PC-9 (cell line): ENCODE measurements around the gene THSD1. TPM values are rescaled to one million over a fixed set of nuclear protein-coding genes. Genes with fewer than 3 reads are reported as not detected.
"Not testable (repeated sequence)": the region's sequence is repeated elsewhere in the genome, so short reads cannot be mapped to it uniquely, and the experiment has no call there.

ENCODE experiments used
- BruUV-seq: library from RNA; stranded (reverse); fragments of 400-500 nt; replicated peaks from 2 replicates; lab custom pipeline; 2021; lab: Mats Ljungman, UMichigan
- CTCF ChIA-PET: fragments of 300-600 bp; sonication (Branson Sonifier 250); formaldehyde crosslinking; loops from one replicate; lab custom pipeline; 2022; ENCODE audit warnings: antibody characterized with exemption; lab: Charles Lee
- POLR2A ChIA-PET: fragments of 300-600 bp; sonication (Branson Sonifier 250); formaldehyde crosslinking; loops from one replicate; lab custom pipeline; 2022; ENCODE audit warnings: antibody characterized with exemption; ENCODE audit not compliant: unreplicated experiment; lab: Charles Lee
- DNase-seq, 2 experiments: peaks; one replicate each; pipeline versions ENCODE4 v3.0.0 to v3.0.0-alpha.2; 2015 to 2022; ENCODE audit warnings: mixed read lengths in 1 of 2
- H2AFZ ChIP-seq: fragments of 200-600 bp; sonication (generic); 2 replicates; pipeline ENCODE4 v1.8.1; 2017; ENCODE audit warnings: antibody characterized with exemption
- H3F3A ChIP-seq: fragments of 200-600 bp; sonication (generic); 2 replicates; pipeline ENCODE4 v1.8.1; 2017; ENCODE audit warnings: antibody characterized with exemption, mild to moderate bottlenecking, low read depth; ENCODE audit not compliant: insufficient read depth
- H3K27ac ChIP-seq: fragments of 200-600 bp; sonication (generic); 2 replicates; pipeline ENCODE4 v1.6.1; 2016; ENCODE audit warnings: mixed run types
- H3K27me3 ChIP-seq: fragments of 200-600 bp; sonication (generic); 2 replicates; pipeline ENCODE4 v1.6.1; 2016; ENCODE audit warnings: low read depth, mixed run types; ENCODE audit not compliant: insufficient read depth
- H3K36me3 ChIP-seq: fragments of 200-600 bp; sonication (generic); 2 replicates; pipeline ENCODE4 v1.6.1; 2016; ENCODE audit warnings: low read depth, mixed run types
- H3K4me1 ChIP-seq: fragments of 200-600 bp; sonication (generic); replicated peaks from 2 replicates; pipeline ENCODE4 v1.6.1; 2016; ENCODE audit warnings: mixed run types; ENCODE audit not compliant: insufficient read depth
- H3K4me2 ChIP-seq: fragments of 200-600 bp; sonication (generic); 2 replicates; pipeline ENCODE4 v1.6.1; 2017; ENCODE audit warnings: mixed run types
- H3K4me3 ChIP-seq: fragments of 200-600 bp; sonication (generic); 2 replicates; pipeline ENCODE4 v1.6.1; 2016; ENCODE audit warnings: mixed run types
- H3K79me2 ChIP-seq: fragments of 200-600 bp; sonication (generic); 2 replicates; pipeline ENCODE4 v1.6.1; 2017; ENCODE audit warnings: low read depth, mixed run types
- H3K9me2 ChIP-seq: fragments of 200-600 bp; sonication (generic); 2 replicates; pipeline ENCODE4 v1.8.1; 2017; ENCODE audit warnings: mild to moderate bottlenecking; ENCODE audit not compliant: insufficient read depth
- H3K9me3 ChIP-seq: fragments of 200-600 bp; sonication (generic); 2 replicates; pipeline ENCODE4 v1.8.1; 2016; ENCODE audit warnings: low read depth; ENCODE audit not compliant: insufficient read depth
- H4K20me1 ChIP-seq: fragments of 200-600 bp; sonication (generic); 2 replicates; pipeline ENCODE4 v1.8.1; 2017; ENCODE audit not compliant: insufficient read depth
- EZH2 ChIP-seq: fragments of 200-600 bp; sonication (generic); IDR thresholded peaks from 2 replicates; pipeline ENCODE4 v1.8.0; 2017; ENCODE audit warnings: antibody characterized with exemption, low read depth
- intact Hi-C: fragments of 100-400 bp; cut with micrococcal nuclease; formaldehyde crosslinking; loops from one replicate; pipeline ENCODE4 v1.10.0; 2022; ENCODE audit not compliant: unreplicated experiment
- total RNA-seq: library from RNA; stranded (reverse); gene quantifications from 2 replicates; pipeline ENCODE4 v1.2.3, GENCODE V29; 2021
- TF ChIP-seq, protein P1 (sequence below): fragments of 200-600 bp; sonication (generic); conservative IDR thresholded peaks from 2 replicates; pipeline ENCODE4 v1.6.1; 2017; ENCODE audit warnings: mixed run types, antibody characterized with exemption, mild to moderate bottlenecking, moderate library complexity

Gene THSD1
- total RNA-seq, 1 experiment from 2014 or later: 0.33 TPM

DNA sequence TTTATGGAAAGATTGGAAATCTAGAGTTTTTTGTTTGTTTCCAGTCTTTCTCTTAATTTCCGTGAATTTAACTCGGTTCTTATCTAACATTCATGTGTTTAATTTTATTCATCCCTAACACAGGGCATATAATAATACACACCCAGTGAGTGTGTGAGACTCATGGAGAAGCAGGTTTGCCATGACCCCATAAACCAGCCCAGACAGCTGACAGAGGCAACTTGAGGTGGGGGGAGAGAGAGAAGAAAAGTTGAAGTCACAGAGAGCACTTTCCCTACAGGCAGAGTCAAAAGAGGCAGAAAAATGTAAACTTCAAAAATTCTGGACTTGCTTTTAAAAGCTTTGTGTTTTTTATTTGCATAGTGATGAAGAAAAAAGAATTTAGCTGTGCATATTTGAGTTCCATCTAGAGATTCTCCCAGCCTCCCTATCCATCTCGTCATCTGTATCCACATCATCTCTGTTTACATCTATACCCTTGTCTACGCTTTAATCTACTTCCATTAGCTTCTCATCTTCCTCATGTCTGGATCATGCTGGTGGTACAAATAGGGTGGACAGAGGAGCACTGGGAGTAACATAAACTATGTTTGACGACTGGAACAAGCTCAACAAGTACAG is 60.2 kb downstream of the THSD1 start:
- Histone ChIP-seq H3K4me3 (no peak overlapping the region), H4K20me1 (no peaks in the 10 kb centered on the region), H3K4me1 (peaks cover 17% of the 10 kb centered on the region), H3F3A (peaks cover 13% of the 10 kb centered on the region; the same call in 1 of the 2 replicates), H3K79me2 (no peaks in the 10 kb centered on the region), H3K4me2 (no peak overlapping the region), H2AFZ (no peak overlapping the region), H3K27me3 (no peaks in the 10 kb centered on the region), H3K9me2 (no peaks in the 10 kb centered on the region), H3K27ac (no peak overlapping the region), H3K9me3 (peaks cover 6% of the 10 kb centered on the region; the same call in 1 of the 2 replicates), H3K36me3 (no peaks in the 10 kb centered on the region)
- ChIA-PET POLR2A (no interaction called here), CTCF (interaction anchor here (0.6 kb wide), 1 partner anchor 15 kb away, joined by 4 read pairs; no protein-coding TSS in a partner anchor)
- intact Hi-C loops: no loop called here
- no peak for TF ChIP-seq EZH2
- TF ChIP-seq, protein P1, sequence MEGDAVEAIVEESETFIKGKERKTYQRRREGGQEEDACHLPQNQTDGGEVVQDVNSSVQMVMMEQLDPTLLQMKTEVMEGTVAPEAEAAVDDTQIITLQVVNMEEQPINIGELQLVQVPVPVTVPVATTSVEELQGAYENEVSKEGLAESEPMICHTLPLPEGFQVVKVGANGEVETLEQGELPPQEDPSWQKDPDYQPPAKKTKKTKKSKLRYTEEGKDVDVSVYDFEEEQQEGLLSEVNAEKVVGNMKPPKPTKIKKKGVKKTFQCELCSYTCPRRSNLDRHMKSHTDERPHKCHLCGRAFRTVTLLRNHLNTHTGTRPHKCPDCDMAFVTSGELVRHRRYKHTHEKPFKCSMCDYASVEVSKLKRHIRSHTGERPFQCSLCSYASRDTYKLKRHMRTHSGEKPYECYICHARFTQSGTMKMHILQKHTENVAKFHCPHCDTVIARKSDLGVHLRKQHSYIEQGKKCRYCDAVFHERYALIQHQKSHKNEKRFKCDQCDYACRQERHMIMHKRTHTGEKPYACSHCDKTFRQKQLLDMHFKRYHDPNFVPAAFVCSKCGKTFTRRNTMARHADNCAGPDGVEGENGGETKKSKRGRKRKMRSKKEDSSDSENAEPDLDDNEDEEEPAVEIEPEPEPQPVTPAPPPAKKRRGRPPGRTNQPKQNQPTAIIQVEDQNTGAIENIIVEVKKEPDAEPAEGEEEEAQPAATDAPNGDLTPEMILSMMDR: no peak
- BruUV-seq: no TSS peak
- DNase-seq: no peak

DNA sequence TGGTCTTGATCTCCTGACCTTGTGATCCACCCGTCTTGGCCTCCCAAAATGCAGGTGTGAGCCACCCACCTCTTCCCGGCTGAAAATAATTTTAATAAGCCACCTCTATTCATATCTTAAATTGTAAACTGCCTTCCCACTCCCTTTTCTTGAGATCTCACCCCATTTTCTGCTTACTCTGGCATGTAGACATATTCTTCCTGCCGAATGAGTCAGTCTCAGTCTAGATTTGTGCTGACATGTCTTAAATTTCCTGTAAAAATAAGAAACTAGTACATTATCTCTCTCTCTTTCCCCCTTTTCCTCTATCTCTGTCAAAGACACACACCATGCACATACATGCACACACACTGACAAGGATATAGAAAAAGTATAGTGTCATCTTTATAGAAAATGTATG is 60.9 kb downstream of the THSD1 start:
- peaks cover 17% of the 10 kb centered on the region for H3K4me1 ChIP-seq
- H3K27me3 ChIP-seq: no peaks in the 10 kb centered on the region
- no TSS peak for BruUV-seq
- peaks cover 13% of the 10 kb centered on the region; the same call in 1 of the 2 replicates for H3F3A ChIP-seq
- no peak overlapping the region for H3K4me3 ChIP-seq
- H3K27ac ChIP-seq: no peak overlapping the region
- ChIA-PET POLR2A (no interaction called here), CTCF (no interaction called here)
- TF ChIP-seq, protein P1: no peak
- no peak for TF ChIP-seq EZH2
- no peaks in the 10 kb centered on the region for H3K9me2 ChIP-seq
- H3K4me2 ChIP-seq: no peak overlapping the region
- H3K9me3 ChIP-seq: peaks cover 6% of the 10 kb centered on the region; the same call in 1 of the 2 replicates
- intact Hi-C loops: no loop called here
- no peak for DNase-seq
- no peaks in the 10 kb centered on the region for H3K79me2 ChIP-seq
- H3K36me3 ChIP-seq: no peaks in the 10 kb centered on the region
- H2AFZ ChIP-seq: no peak overlapping the region
- no peaks in the 10 kb centered on the region for H4K20me1 ChIP-seq

DNA sequence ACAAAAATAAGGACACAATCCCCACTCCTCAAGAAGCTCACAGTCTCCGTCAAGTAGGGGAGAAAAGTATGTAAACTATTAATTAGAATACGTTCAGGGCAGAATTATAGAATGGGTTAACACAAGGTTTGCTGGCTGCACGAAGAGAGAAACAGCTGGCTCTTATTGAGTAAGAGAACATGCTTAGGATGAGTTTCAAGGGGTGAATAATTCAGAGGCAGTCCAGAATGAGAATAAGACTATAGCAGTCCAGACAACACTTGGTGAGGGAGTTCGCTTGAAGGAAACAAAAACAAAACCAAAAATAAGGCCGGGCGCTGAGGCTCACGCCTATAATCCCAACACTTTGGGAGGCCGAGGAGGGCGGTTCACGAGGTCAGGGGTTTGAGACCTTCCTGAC is 61.9 kb downstream of the THSD1 start:
- H2AFZ ChIP-seq: peak overlapping the region; percentile 69; the same call in 1 of the 2 replicates

DNA sequence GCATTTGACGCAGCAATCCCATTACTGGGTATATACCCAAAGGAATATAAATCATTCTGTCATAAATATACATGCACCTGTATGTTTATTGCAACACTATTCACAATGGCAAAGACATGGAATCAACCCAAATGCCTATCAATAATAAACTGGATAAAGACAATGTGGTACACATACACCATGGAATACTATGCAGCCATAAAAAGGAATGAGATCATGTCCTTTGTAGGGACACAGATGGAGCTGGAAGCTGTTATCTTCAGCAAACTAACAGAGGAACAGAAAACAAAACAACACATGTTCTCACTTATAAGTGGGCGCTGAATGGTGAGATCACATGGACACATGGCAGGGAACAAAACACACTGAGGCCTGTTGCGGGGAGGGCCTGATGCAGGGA is 63.8 kb downstream of the THSD1 start:
- H3K4me2 ChIP-seq, H3K36me3 ChIP-seq, H3K4me3 ChIP-seq, intact Hi-C loops, H2AFZ ChIP-seq, H3F3A ChIP-seq, H3K27me3 ChIP-seq, H3K4me1 ChIP-seq, H3K9me3 ChIP-seq, H3K9me2 ChIP-seq, H3K79me2 ChIP-seq, H4K20me1 ChIP-seq, DNase-seq, H3K27ac ChIP-seq, POLR2A ChIA-PET, CTCF ChIA-PET, BruUV-seq: not testable (repeated sequence)

More for the DNA sequence above, 61.9 kb downstream of the THSD1 start:
- DNase-seq: no peak
- no peaks in the 10 kb centered on the region for H4K20me1 ChIP-seq
- H3K4me1 ChIP-seq: peaks cover 8% of the 10 kb centered on the region
- ChIA-PET CTCF (interaction anchor here (0.9 kb wide), 1 partner anchor 103 kb away, joined by 3 read pairs; no protein-coding TSS in a partner anchor), POLR2A (no interaction called here)
- no peak for TF ChIP-seq EZH2
- TF ChIP-seq, protein P1: no peak
- H3K36me3 ChIP-seq: no peaks in the 10 kb centered on the region
- no peak overlapping the region for H3K4me3 ChIP-seq
- H3F3A ChIP-seq: peaks cover 13% of the 10 kb centered on the region; the same call in 1 of the 2 replicates
- no peak overlapping the region; the same call in 1 of the 2 replicates for H3K4me2 ChIP-seq
- H3K9me2 ChIP-seq: no peaks in the 10 kb centered on the region
- intact Hi-C loops: no loop called here
- no peaks in the 10 kb centered on the region for H3K79me2 ChIP-seq
- no peaks in the 10 kb centered on the region for H3K9me3 ChIP-seq
- no peak overlapping the region for H3K27ac ChIP-seq
- no TSS peak for BruUV-seq
- no peaks in the 10 kb centered on the region for H3K27me3 ChIP-seq

DNA sequence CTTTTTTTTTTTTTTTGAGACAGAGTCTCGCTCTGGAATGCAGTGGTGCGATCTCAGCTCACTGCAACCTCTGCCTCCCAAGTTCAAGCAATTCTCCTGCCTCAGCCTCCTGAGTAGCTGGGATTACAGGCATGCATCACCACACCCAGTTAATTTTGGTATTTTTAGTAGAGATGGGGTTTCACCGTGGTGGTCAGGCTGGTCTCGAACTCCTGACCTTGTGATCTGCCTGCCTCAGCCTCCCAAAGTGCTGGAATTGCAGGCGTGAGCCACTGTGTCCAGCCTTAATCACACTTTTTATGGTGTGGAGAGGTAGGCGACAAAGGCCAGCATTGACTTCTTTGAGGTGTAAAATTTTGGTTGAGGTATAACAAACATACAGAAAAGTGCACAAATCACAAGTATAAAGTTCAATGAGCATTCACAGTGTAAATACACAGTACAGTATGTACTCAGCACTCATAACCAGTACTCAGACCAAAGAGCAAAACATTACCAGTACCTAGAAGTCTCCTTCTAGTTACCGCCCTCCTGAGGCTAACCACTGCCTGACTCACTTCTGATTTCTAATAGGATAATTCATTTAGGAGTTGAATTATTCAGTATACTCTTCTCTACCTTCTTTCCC is 68.0 kb downstream of the THSD1 start:
- CTCF ChIA-PET, H2AFZ ChIP-seq, H3K79me2 ChIP-seq, H3K9me3 ChIP-seq, POLR2A ChIA-PET, H3K4me3 ChIP-seq, H3K27me3 ChIP-seq, H3K9me2 ChIP-seq, intact Hi-C loops, H3F3A ChIP-seq, H3K36me3 ChIP-seq, BruUV-seq, DNase-seq, H4K20me1 ChIP-seq, H3K4me1 ChIP-seq, H3K27ac ChIP-seq, H3K4me2 ChIP-seq: not testable (repeated sequence)
